Right atrium auricular region (tissue), 2 donors: ENCODE results near the gene PNRC1. TPM values are rescaled to one million over a fixed set of nuclear protein-coding genes. Genes with fewer than 3 reads are reported as not detected.
"Not testable (repeated sequence)": the region's sequence is repeated elsewhere in the genome, so short reads cannot be mapped to it uniquely, and the experiment has no call there.

Experiments used
- DNase-seq: peaks from one replicate; pipeline ENCODE4 v3.0.0-alpha.2; 2019; ENCODE audit warnings: low spot score
- H3K27ac ChIP-seq, 2 donors: fragments of 200-600 bp; sonication (generic); 1 replicate in 1 of 2; 2 replicates in 1 of 2; pipeline ENCODE4 v1.5.1; 2016 to 2019
- H3K27me3 ChIP-seq, 2 donors: fragments of 200-600 bp; sonication (generic); one replicate each; pipeline versions ENCODE4 v1.5.1 to v1.6.0; 2017 to 2019
- H3K36me3 ChIP-seq: fragments of 200-600 bp; sonication (generic); one replicate; pipeline ENCODE4 v1.5.1; 2016
- H3K4me1 ChIP-seq, 2 donors: fragments of 200-600 bp; sonication (generic); one replicate each; pipeline versions ENCODE4 v1.5.1 to v1.6.0; 2017 to 2019
- H3K4me3 ChIP-seq, 2 donors: fragments of 200-600 bp; sonication (generic); 1 replicate in 1 of 2; 2 replicates in 1 of 2; pipeline ENCODE4 v1.5.1; 2017 to 2019; ENCODE audit warnings: mild to moderate bottlenecking in 1 of 2, moderate library complexity in 1 of 2
- H3K9me3 ChIP-seq, 2 donors: fragments of 200-600 bp; sonication (generic); one replicate each; pipeline ENCODE4 v1.5.1; 2019
- total RNA-seq, 2 donors: library from RNA; depleted of rRNA; stranded (reverse); fragments of >200 nt; gene quantifications; one replicate each; pipeline ENCODE4 v1.1.0, GENCODE V29; 2016
- TF ChIP-seq, protein P1 (sequence below), 2 donors: fragments of 200-600 bp; sonication (generic); IDR thresholded peaks; one replicate each; pipeline ENCODE4 v1.5.1; 2019; ENCODE audit warnings: antibody characterized with exemption in 2 of 2

The PNRC1 gene
- total RNA-seq, 2 donors from 2014 or later = 180 to 201 TPM

DNA sequence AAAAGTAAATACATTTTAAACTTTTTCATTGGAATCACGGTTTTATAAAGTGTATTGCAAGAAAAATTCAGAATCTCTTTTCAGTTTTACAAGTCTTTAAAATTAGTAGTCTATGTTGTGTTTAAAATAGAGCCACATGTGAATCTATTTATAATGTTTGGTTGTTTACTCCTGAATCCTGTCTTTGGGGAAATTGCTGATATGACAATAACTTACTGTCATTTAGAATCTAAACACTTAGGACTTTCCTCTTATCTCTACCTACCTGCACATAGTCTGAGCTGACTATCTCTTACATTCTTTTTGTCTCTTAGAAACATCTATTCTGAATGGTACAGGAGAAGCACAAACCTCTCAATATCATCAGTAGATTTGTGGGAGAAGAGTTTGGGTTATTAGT lies 41.4 kb downstream of the PNRC1 start:
- Histone ChIP-seq H3K27ac (no peak overlapping the region), H3K4me1 (peaks cover 0 to 4% of the 10 kb centered on the region in 2 donors), H3K36me3 (no peaks in the 10 kb centered on the region), H3K4me3 (no peak overlapping the region), H3K9me3 (no peaks in the 10 kb centered on the region), H3K27me3 (no peaks in the 10 kb centered on the region)
- no peak for DNase-seq
- TF ChIP-seq, protein P1, sequence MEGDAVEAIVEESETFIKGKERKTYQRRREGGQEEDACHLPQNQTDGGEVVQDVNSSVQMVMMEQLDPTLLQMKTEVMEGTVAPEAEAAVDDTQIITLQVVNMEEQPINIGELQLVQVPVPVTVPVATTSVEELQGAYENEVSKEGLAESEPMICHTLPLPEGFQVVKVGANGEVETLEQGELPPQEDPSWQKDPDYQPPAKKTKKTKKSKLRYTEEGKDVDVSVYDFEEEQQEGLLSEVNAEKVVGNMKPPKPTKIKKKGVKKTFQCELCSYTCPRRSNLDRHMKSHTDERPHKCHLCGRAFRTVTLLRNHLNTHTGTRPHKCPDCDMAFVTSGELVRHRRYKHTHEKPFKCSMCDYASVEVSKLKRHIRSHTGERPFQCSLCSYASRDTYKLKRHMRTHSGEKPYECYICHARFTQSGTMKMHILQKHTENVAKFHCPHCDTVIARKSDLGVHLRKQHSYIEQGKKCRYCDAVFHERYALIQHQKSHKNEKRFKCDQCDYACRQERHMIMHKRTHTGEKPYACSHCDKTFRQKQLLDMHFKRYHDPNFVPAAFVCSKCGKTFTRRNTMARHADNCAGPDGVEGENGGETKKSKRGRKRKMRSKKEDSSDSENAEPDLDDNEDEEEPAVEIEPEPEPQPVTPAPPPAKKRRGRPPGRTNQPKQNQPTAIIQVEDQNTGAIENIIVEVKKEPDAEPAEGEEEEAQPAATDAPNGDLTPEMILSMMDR (IDR thresholded peaks at IDR 0.05) = no peak

DNA sequence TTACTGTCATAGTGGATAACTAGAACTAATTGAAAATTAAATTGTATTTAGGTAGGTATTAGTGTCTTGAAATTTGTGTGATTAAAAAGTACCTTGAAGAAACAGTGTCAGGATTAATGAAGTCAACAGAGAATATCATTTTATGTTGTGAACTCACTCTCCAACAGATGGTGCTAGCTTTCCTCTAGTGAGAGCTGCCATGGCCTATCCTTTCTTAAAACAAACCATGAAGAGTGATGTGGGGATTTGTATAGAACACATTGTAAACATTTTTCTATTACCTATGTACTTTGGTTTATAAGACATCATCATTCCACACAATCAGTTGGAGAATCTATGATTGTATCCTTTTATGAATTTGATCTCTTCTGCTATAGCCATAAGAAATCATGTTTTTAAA lies 42.1 kb downstream of the PNRC1 start:
- TF ChIP-seq, protein P1 (IDR thresholded peaks at IDR 0.05) = peak in 1 of 2 donors; percentile 63
- H3K4me1 ChIP-seq = no peaks in the 10 kb centered on the region
- no peak overlapping the region for H3K4me3 ChIP-seq
- no peaks in the 10 kb centered on the region for H3K9me3 ChIP-seq
- no peaks in the 10 kb centered on the region for H3K36me3 ChIP-seq
- no peak for DNase-seq
- H3K27me3 ChIP-seq = no peaks in the 10 kb centered on the region
- H3K27ac ChIP-seq = no peak overlapping the region

DNA sequence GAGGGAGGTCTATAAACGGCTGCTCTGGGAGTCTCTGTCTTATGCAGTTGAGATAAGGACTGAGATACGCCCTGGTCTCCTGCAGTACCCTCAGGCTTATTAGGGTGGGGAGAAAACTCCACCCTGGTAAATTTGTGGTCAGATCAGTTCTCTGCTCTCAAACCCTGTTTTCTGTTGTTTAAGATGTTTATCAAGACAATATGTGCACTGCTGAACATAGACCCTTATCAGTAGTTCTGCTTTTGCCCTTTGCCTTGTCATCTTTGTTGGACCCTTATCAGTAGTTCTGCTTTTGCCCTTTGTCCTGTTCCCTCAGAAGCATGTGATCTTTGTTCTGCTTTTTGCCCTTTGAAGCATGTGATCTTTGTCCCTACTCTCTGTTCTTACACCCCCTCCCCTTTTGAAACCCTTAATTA lies 47.7 kb downstream of the PNRC1 start:
- not testable (repeated sequence) for H3K27ac ChIP-seq, H3K27me3 ChIP-seq, H3K9me3 ChIP-seq, DNase-seq, H3K4me1 ChIP-seq, H3K36me3 ChIP-seq, H3K4me3 ChIP-seq

DNA sequence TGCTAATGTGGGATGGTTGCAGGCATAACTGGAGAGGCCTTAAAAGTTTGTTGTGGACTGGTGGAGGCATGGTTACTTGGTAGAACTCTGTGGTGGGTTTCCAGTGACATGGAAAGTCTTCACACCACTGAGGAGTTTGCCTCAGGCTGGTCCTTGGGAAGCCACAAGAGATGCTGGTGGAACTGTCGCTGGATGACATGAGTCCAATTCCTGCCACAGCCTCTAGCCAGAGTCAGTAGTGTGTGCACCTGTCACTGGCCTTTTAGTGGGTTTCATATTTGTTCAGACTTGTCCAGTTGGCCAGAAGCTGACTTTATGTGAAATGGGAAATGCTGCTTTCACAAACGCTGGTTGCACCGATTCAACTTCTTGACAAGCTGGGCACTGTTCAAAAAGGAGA lies 51.0 kb downstream of the PNRC1 start:
- H3K27ac ChIP-seq = no peak overlapping the region

DNA sequence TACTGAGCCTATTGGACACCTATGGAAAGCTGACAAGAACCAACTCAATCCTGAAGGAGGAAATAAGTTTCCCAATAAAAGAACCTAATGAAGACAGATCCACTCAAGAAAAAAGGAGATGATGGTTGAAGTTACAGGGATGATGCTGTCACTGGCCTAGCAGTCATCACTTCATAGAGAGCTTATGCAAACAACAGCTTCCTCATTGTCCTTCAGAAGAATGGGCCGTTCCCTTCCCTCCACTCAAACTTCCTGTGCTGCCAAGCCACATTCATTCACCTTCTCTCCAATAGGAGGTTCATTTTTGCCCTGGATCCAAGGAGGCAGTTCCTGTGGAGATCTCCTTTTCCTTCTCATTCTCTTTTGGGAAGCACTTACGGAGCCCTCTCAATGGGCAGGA lies 51.5 kb downstream of the PNRC1 start:
- H3K4me1 ChIP-seq = no peaks in the 10 kb centered on the region
- TF ChIP-seq, protein P1 (IDR thresholded peaks at IDR 0.05) = no peak
- H3K27ac ChIP-seq = no peak overlapping the region
- H3K4me3 ChIP-seq = no peak overlapping the region
- no peaks in the 10 kb centered on the region for H3K9me3 ChIP-seq
- H3K36me3 ChIP-seq = no peaks in the 10 kb centered on the region
- no peak for DNase-seq
- H3K27me3 ChIP-seq = no peaks in the 10 kb centered on the region

More for the DNA sequence above, 51.0 kb downstream of the PNRC1 start:
- Histone ChIP-seq H3K36me3 (no peaks in the 10 kb centered on the region), H3K9me3 (no peaks in the 10 kb centered on the region), H3K27me3 (no peaks in the 10 kb centered on the region), H3K4me3 (no peak overlapping the region), H3K4me1 (no peaks in the 10 kb centered on the region)
- no peak for DNase-seq
- TF ChIP-seq, protein P1 (IDR thresholded peaks at IDR 0.05) = no peak

DNA sequence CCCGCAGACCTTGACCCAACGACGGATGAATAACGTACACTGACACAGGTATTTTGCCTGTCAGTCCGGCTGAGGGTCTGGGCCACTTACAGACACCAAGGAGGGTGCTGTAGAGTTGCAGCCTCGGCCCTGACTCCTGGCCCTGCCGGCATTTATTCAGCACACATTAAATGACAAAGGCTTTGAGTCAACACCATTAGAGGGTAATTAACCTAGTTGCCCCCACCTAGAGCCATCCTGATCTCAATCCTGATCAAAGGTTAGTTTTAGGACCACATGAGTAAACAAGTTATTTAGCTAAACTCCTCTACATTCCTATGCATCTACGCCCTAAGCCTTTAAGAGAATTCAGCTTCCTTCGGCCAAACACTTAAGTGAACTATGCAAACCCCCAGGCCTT lies 53.4 kb downstream of the PNRC1 start:
- TF ChIP-seq, protein P1 (IDR thresholded peaks at IDR 0.05) = no peak
- Histone ChIP-seq H3K36me3 (no peaks in the 10 kb centered on the region), H3K4me3 (no peak overlapping the region), H3K9me3 (no peaks in the 10 kb centered on the region), H3K27ac (no peak overlapping the region), H3K27me3 (no peaks in the 10 kb centered on the region), H3K4me1 (no peaks in the 10 kb centered on the region)
- DNase-seq = no peak
